Retina (tissue), 1 donor: ENCODE results near the gene TFIP11.
A peak's percentile ranks its signal among the peaks of the same experiment; 100 is the strongest.
"Not testable (repeated sequence)": the region's sequence is repeated elsewhere in the genome, so short reads cannot be mapped to it uniquely, and the experiment has no call there.

ENCODE experiments used
- DNase-seq: peaks from one replicate; pipeline ENCODE4 v3.0.0-alpha.2; 2016

The TFIP11 gene

GRCh38 chr22:26540119-26540518, 27.8 kb upstream of the TFIP11 start:
- no peak for DNase-seq

- no peak for DNase-seq
These were observed 24.5 kb upstream of the TFIP11 start for GRCh38 chr22:26536762-26537134.

GRCh38 chr22:26536056-26536761, 23.9 kb upstream of the TFIP11 start:
- no peak for DNase-seq

DNA sequence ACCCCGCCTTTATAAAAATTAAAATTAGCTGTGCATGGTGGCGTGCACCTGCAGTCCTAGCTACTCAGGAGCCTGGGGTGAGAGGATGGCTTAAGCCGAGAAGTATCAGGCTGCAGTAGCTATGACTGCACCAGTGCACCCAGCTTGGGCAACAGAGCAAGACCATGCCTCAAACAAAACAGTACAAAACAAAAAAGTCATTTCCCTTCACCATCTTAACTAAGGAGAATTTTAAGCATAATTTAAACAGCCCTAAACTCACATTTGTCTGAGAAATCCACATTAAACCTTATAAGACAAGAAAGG, 23.3 kb upstream of the TFIP11 start:
- DNase-seq = no peak

- no peak for DNase-seq
These were observed 22.8 kb upstream of the TFIP11 start for GRCh38 chr22:26534874-26535602.

GRCh38 chr22:26534171-26534855, 22.0 kb upstream of the TFIP11 start:
- no peak for DNase-seq

GRCh38 chr22:26529345-26529744, 17.1 kb upstream of the TFIP11 start:
- no peak for DNase-seq

GRCh38 chr22:26528518-26528917, 16.2 kb upstream of the TFIP11 start:
- DNase-seq = not testable (repeated sequence)

GRCh38 chr22:26527574-26528465, 15.5 kb upstream of the TFIP11 start:
- DNase-seq = peak; percentile 3

GRCh38 chr22:26527167-26527566, 14.9 kb upstream of the TFIP11 start:
- DNase-seq = no peak

DNA sequence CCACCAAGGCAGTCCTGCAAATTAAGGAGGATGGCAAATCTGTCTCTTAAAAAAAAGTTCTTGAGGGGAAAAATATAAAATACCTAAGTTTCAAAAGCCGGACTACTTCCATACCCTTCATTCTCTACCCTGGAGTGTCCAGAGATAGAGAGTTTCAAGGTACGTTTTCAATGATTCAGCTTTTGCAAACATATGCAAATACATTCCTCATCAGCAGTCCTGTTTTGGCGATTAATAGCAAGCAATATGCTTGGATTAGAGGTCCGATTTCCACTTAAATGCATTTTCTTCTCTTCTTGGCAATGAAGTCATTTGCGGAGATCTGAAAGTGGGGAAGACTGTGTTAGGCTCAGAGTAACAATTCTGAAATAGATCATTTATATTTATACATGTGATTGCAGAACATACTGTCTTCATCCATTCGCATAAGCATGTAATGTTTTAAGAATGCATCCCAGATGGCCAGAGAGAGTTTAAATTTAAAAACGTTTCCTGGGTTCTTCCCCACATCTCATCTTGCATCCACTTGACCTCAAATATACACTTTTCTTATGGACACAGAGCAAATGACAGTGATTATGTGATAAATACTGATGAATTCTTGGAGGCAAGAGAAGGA, 13.8 kb upstream of the TFIP11 start:
- no peak for DNase-seq

GRCh38 chr22:26524870-26525269, 12.6 kb upstream of the TFIP11 start:
- DNase-seq = no peak

DNA sequence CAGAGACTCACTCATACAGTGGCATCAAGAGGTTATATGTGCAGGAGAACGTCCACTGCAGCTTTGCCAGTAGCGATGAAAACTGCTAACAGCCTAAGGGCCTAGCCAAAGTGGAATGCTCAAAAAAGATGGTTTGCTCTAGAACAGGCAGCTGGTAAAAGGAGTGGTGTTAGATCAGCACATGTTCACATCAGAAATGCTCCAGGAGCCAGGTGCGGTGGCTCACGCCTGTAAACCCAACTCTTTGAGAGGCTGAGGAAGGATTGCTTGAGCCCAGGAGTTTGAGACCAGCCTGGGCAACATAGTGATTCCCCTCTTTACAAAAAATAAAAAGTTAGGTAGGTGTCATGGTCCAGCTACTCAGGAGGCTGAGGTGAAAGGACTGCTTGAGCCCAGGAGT, 10.3 kb upstream of the TFIP11 start:
- DNase-seq = no peak

DNA sequence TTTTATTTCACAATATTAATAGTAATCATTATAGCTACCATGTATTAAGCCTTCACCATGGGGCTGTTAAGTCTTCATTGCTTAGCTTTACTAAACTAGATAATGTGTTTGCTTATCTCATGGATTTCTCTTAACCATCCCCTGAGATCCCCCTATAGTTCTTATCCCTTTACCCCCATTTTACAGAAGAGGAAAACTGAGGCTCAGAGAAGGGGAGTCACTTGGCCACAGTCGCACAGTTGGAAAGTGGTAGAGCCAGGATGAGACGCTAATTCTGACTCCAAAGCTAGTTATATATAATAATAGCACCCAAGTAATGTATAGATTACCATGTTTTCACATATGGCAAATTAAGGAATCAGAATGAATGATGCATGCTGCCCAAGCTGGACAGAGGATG, 9.7 kb upstream of the TFIP11 start:
- no peak for DNase-seq

GRCh38 chr22:26517429-26517828, 5.2 kb upstream of the TFIP11 start:
- no peak for DNase-seq

DNA sequence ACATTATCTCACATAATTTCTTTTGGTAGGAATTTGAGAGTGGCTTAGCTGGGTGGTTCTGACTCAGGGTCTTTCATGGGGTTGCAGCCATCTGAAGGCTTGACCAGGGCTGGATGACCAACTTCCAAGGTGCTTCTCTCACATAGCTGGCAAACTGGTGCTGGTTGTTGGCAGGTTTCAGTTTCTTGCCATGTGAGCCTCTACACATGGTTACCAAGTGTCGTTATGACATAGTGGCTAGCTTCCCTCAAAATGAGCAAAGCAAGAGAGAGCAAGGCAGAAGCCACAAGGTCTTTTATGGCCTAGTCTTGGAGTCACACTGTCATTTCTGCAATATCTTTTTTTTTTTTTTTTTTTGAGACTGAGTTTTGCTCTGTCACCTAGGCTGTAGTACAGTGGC, 4.2 kb upstream of the TFIP11 start:
- no peak for DNase-seq

GRCh38 chr22:26515931-26516330, 3.7 kb upstream of the TFIP11 start:
- no peak for DNase-seq

- no peak for DNase-seq
These were observed 2.3 kb upstream of the TFIP11 start for GRCh38 chr22:26514419-26515161.

DNA sequence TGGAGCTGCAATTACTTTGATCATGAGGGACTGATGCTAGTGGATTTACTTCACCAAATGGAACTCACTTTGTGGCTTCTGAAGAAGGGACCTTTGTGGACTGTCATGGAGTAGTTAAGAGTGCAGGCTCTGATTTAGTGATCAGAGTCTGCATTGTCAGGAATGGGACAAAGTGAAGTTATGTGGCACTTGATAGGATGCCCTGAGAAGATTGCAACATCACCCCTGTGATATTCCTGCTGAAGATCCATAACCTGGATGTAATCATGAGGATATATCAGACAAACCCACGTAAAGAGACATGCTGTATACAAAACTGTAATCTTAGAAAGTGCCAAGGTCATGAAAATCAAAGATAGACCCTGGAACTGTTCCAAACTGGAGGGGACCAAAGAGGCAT, 1.6 kb upstream of the TFIP11 start:
- DNase-seq = no peak

- no peak for DNase-seq
These were observed 4.1 kb downstream of the TFIP11 start for GRCh38 chr22:26508148-26508547.

GRCh38 chr22:26503758-26504157, 8.5 kb downstream of the TFIP11 start:
- no peak for DNase-seq
